DOHH2 (cell line): ENCODE measurements around the gene MTFMT.

Experiments
- H3F3A ChIP-seq: fragments of 200-600 bp; sonication (generic), shearing (Covaris generic); 2 replicates; pipeline ENCODE4 v1.6.0; 2016; ENCODE audit warnings: antibody characterized with exemption, mild to moderate bottlenecking; ENCODE audit not compliant: control insufficient read depth, insufficient read depth
- H3K27ac ChIP-seq: fragments of 200-600 bp; sonication (generic); 2 replicates; pipeline ENCODE4 v1.5.1; 2014; ENCODE audit warnings: low read depth, mild to moderate bottlenecking, low read length, moderate library complexity
- H3K27me3 ChIP-seq: fragments of 200-600 bp; sonication (generic); 2 replicates; pipeline ENCODE4 v1.6.1; 2014; ENCODE audit warnings: mild to moderate bottlenecking, low read length, mixed read lengths; ENCODE audit not compliant: control insufficient read depth
- H3K36me3 ChIP-seq: fragments of 200-600 bp; sonication (generic); 2 replicates; pipeline ENCODE4 v1.6.1; 2014; ENCODE audit warnings: mild to moderate bottlenecking, low read length, moderate library complexity, mixed read lengths; ENCODE audit not compliant: control insufficient read depth
- H3K4me1 ChIP-seq: fragments of 200-600 bp; sonication (generic); 2 replicates; pipeline ENCODE4 v1.6.1; 2014; ENCODE audit warnings: mild to moderate bottlenecking, low read length, mixed read lengths; ENCODE audit not compliant: control insufficient read depth
- H3K4me2 ChIP-seq: fragments of 200-600 bp; sonication (generic); 2 replicates; pipeline ENCODE4 v1.6.0; 2014; ENCODE audit warnings: mild to moderate bottlenecking, low read length, moderate library complexity
- H3K4me3 ChIP-seq: fragments of 200-600 bp; sonication (generic); 2 replicates; pipeline ENCODE4 v1.5.1; 2014; ENCODE audit warnings: mild to moderate bottlenecking, low read length, mixed read lengths
- H3K79me2 ChIP-seq: fragments of 200-600 bp; sonication (generic); 2 replicates; pipeline ENCODE4 v1.6.1; 2014; ENCODE audit warnings: mild to moderate bottlenecking, low read length, mixed read lengths; ENCODE audit not compliant: control insufficient read depth
- H3K9me2 ChIP-seq: fragments of 200-600 bp; sonication (generic); replicated peaks from 2 replicates; pipeline ENCODE4 v1.6.1; 2014; ENCODE audit warnings: mild to moderate bottlenecking, low read length, mixed read lengths; ENCODE audit not compliant: control insufficient read depth
- H3K9me3 ChIP-seq: fragments of 200-600 bp; sonication (generic); 2 replicates; pipeline ENCODE4 v1.6.1; 2014; ENCODE audit warnings: antibody characterized with exemption, low read length, mixed read lengths; ENCODE audit not compliant: control insufficient read depth, insufficient read depth
- H4K20me1 ChIP-seq: fragments of 200-600 bp; sonication (generic); 2 replicates; pipeline ENCODE4 v1.6.0; 2014; ENCODE audit warnings: low read depth, mild to moderate bottlenecking, antibody characterized with exemption, low read length, moderate library complexity; ENCODE audit not compliant: control insufficient read depth, insufficient read depth
- CTCF ChIP-seq: fragments of 200-600 bp; sonication (generic); IDR thresholded peaks from one replicate; pipeline ENCODE4 v1.5.1; 2014; ENCODE audit warnings: antibody characterized with exemption, mild to moderate bottlenecking, low read depth, low read length; ENCODE audit not compliant: poor library complexity, severe bottlenecking
- EZH2phosphoT487 ChIP-seq: fragments of 200-600 bp; sonication (generic); IDR thresholded peaks from 2 replicates; pipeline ENCODE4 v1.6.1; 2017; ENCODE audit warnings: borderline replicate concordance, mild to moderate bottlenecking, antibody characterized with exemption, low read length, moderate library complexity, mixed read lengths

MTFMT gene

GRCh38 chr15:65040461-65040860, 11.0 kb upstream of the MTFMT start:
- no peaks in the 10 kb centered on the region for H3F3A ChIP-seq
- no peaks in the 10 kb centered on the region for H3K79me2 ChIP-seq
- H4K20me1 ChIP-seq, result no peaks in the 10 kb centered on the region
- no peak overlapping the region for H3K27ac ChIP-seq
- TF ChIP-seq CTCF (no peak), EZH2phosphoT487 (no peak)
- no peaks in the 10 kb centered on the region for H3K9me2 ChIP-seq
- no peaks in the 10 kb centered on the region for H3K36me3 ChIP-seq
- no peaks in the 10 kb centered on the region for H3K4me1 ChIP-seq
- no peak overlapping the region for H3K4me3 ChIP-seq
- H3K27me3 ChIP-seq, result peaks cover 9% of the 10 kb centered on the region
- H3K4me2 ChIP-seq, result no peak overlapping the region
- H3K9me3 ChIP-seq, result no peaks in the 10 kb centered on the region

GRCh38 chr15:65038836-65039235, 9.4 kb upstream of the MTFMT start:
- no peaks in the 10 kb centered on the region for H3F3A ChIP-seq
- H3K36me3 ChIP-seq, result no peaks in the 10 kb centered on the region
- H4K20me1 ChIP-seq, result no peaks in the 10 kb centered on the region
- no peaks in the 10 kb centered on the region for H3K9me3 ChIP-seq
- peaks cover 3% of the 10 kb centered on the region; the same call in 1 of the 2 replicates for H3K4me1 ChIP-seq
- no peaks in the 10 kb centered on the region for H3K9me2 ChIP-seq
- H3K27me3 ChIP-seq, result peaks cover 9% of the 10 kb centered on the region
- no peak overlapping the region for H3K4me2 ChIP-seq
- TF ChIP-seq EZH2phosphoT487, result no peak
- TF ChIP-seq CTCF, result no peak
- H3K27ac ChIP-seq, result no peak overlapping the region
- H3K79me2 ChIP-seq, result no peaks in the 10 kb centered on the region
- H3K4me3 ChIP-seq, result no peak overlapping the region

- peaks cover 7% of the 10 kb centered on the region for H3K4me1 ChIP-seq
- no peaks in the 10 kb centered on the region for H3K9me3 ChIP-seq
- H3K79me2 ChIP-seq, result no peaks in the 10 kb centered on the region
- no peaks in the 10 kb centered on the region for H3F3A ChIP-seq
- no peak overlapping the region for H3K27ac ChIP-seq
- no peaks in the 10 kb centered on the region for H3K36me3 ChIP-seq
- no peaks in the 10 kb centered on the region for H4K20me1 ChIP-seq
- H3K4me2 ChIP-seq, result no peak overlapping the region
- TF ChIP-seq EZH2phosphoT487 (no peak), CTCF (no peak)
- H3K4me3 ChIP-seq, result no peak overlapping the region
- H3K9me2 ChIP-seq, result no peaks in the 10 kb centered on the region
- H3K27me3 ChIP-seq, result peaks cover 9% of the 10 kb centered on the region
These were observed 9.0 kb upstream of the MTFMT start for GRCh38 chr15:65038428-65038827.

GRCh38 chr15:65037309-65037708, 7.9 kb upstream of the MTFMT start:
- peaks cover 14% of the 10 kb centered on the region for H3K27me3 ChIP-seq
- H4K20me1 ChIP-seq, result no peaks in the 10 kb centered on the region
- no peaks in the 10 kb centered on the region for H3K79me2 ChIP-seq
- TF ChIP-seq CTCF (no peak), EZH2phosphoT487 (no peak)
- no peaks in the 10 kb centered on the region for H3F3A ChIP-seq
- no peak overlapping the region for H3K4me2 ChIP-seq
- H3K27ac ChIP-seq, result no peak overlapping the region
- peaks cover 16% of the 10 kb centered on the region for H3K4me1 ChIP-seq
- no peaks in the 10 kb centered on the region for H3K9me2 ChIP-seq
- no peak overlapping the region for H3K4me3 ChIP-seq
- no peaks in the 10 kb centered on the region for H3K36me3 ChIP-seq
- H3K9me3 ChIP-seq, result no peaks in the 10 kb centered on the region
